GM19467 (cell line): ENCODE results near the gene MRS2.

Experiments
- ATAC-seq: cut with Tn5 transposase; IDR thresholded peaks from one replicate; pipeline ENCODE4 v1.9.1; 2021; ENCODE audit warnings: mild to moderate bottlenecking, moderate library complexity; ENCODE audit not compliant: unreplicated experiment

The MRS2 gene

DNA sequence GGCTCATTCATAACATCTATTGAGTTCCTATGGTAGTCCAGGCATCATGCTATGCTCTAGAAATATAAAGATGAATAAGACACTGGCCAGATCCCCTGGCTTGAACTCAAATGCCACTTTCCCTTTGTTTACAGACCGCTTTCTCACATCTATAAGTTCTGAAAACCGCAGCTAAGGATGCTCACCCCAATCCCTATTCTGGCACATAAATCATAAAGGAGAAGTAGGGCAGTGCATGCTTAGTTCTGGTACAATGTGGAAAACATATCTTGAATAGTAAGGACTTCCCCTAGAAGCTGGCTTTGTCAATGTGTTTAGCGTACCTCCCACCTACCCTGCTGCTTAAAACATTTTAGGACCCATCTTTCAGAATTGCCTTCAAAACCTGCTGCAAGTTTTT is 26.4 kb downstream of the MRS2 start:
- no peak for ATAC-seq

- ATAC-seq, result no peak
These were observed 27.4 kb downstream of the MRS2 start for GRCh38 chr6:24430086-24430485.

- no peak for ATAC-seq
These were observed 28.3 kb downstream of the MRS2 start for GRCh38 chr6:24431045-24431451.

GRCh38 chr6:24432611-24433010 is 29.9 kb downstream of the MRS2 start:
- ATAC-seq, result no peak

DNA sequence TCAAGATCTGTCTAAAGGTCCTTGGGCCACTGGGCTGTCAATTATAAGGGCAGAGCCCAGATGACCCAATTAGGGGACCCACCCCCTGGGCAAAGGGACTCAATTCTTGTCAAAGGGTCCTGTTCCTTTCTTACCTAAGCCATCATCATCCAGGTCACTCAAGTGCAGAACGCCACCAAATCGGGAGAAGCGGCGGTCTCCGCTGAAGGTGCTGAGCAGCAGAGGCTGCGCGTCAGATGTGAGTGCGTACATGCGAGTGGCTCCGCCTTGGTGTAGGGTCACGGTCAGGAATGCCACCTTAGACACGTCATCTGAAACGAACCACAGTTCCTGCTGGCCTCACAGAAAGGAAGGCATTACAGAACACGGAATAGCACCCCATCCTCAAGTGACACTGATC is 34.2 kb downstream of the MRS2 start:
- no peak for ATAC-seq

DNA sequence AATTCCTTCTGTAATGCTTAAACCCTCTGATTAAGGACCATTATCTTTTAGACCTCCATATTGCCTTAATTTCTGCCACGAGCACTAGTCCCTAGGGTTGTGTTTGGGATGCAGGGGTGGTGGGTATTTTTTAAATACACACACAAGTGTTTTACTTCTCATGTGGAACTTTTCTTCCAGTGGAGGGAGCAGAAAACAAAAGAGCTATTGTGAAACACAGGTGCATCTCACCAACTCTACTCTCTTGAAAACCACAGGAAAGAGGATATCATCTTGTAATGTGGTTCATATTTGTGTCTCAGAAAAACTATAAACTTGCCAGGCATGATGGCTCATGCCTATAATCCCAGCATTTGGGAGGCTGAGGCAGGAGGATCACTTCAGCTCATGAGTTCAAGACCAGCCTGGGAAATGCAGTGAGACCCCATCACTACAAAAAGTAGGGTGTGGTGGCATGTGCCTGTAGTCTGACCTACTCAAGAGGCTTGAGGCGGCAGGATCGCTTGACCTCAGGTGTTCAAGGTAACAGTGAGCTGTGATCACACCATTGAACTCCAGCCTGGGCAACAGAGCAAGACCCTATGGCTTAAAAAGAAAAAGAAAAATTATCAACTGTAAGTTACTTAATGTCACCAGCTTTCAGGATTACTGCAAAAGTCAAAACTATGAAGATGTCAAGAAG is 37.3 kb downstream of the MRS2 start:
- ATAC-seq, result no peak

DNA sequence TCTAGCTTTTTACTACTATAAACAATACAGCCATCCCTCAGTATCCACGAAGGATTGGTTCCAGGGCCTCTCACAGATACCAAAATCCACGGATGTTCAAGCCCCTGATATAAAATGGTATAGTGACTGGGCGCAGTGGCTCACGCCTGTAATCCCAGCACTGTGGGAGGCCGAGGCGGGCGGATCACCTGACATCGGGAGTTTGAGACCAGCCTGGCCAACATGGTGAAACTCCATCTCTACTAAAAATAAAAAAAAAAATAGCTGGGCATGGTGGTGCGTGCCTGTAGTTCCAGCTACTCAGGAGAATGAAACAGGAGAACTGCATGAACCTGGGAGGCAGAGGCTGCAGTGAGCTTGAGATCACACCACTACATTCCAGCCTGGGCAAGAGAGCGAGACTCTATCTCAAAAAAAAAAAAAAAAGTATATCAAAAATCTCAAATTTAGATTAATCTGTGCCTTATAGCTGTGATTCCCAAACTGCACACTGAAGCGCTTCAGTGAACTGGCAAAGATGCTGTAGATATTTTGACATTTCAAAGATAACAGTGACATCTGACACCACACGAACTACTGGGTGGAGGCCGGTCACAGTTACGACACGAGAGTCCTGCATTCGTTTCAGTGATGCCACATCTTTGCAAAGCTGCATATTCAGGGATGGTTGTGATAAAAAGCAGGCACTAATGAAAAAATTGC is 38.3 kb downstream of the MRS2 start:
- ATAC-seq, result no peak

DNA sequence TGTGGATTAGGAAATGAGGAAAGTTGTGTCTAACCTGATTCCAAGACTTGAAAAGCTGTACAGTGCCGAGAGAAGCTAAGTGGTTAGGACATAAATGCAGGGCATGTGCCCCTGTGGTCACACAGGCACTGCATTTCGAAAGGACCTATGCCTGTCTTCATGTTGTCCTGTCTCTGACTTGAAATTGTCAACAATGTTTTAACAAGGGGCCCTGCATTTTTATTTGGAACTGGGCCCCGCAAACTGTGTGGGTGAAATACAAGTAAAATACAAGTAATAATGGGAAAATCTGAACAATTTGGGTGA is 38.8 kb downstream of the MRS2 start:
- no peak for ATAC-seq

DNA sequence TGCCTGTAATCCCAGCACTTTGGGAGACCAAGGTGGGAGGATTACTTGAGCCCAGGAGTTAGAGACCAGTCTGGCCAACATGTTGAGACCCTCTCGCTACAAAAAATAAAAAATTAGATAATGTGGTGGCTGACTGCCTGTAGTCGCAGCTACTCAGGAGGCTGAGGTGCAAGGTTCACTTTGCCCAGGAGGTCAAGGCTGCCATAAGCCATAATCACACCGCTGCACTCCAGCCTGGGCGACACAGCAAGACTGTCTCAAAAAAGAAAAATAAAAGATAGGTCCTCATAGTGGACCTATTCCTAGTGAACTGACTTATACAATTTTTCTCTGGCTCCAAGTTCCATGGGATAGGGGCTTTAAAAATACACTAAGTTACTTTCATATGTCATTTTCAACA is 41.9 kb downstream of the MRS2 start:
- ATAC-seq, result no peak

DNA sequence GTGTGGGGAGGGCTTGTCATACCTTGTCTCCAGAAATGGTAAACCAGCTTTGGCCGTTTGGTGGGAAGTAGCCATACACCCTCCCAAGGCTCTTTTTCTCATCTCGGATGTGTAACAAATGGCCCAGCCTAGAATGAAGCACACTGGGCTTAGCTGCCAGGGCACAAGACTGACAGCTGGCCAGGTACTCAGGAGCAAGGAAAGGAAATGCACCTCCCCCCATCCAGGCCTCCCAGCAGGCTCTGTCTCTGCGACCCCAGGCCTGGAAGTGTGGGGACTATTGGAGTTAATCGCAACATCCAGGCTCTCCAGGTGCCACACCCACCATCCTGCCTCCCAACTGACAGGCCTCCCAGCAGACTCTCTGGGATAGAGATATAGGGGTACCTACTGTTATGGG is 43.0 kb downstream of the MRS2 start:
- ATAC-seq, result no peak

GRCh38 chr6:24446670-24447069 is 43.9 kb downstream of the MRS2 start:
- no peak for ATAC-seq

DNA sequence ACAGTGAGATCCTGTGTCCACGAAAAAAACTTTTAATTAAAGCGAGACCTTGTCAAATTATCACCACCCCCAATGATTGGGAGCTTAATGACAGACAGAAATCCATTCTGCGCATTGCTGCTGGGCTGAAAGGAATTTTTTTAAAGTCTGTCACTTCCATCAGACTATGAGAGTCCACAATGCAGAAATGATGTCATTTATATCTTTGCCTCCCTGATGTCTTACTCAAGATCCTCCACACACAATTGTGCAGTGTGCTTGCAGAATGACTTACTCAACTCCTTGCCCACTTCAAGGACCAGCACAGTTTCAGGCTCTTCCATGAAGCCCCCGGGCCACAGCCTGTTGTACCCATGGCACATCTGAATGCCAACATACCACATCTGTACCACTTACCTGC is 45.7 kb downstream of the MRS2 start:
- ATAC-seq, result no peak

- no peak for ATAC-seq
These were observed 46.2 kb downstream of the MRS2 start for GRCh38 chr6:24448828-24449525.

GRCh38 chr6:24451581-24452388 is 49.0 kb downstream of the MRS2 start:
- no peak for ATAC-seq

DNA sequence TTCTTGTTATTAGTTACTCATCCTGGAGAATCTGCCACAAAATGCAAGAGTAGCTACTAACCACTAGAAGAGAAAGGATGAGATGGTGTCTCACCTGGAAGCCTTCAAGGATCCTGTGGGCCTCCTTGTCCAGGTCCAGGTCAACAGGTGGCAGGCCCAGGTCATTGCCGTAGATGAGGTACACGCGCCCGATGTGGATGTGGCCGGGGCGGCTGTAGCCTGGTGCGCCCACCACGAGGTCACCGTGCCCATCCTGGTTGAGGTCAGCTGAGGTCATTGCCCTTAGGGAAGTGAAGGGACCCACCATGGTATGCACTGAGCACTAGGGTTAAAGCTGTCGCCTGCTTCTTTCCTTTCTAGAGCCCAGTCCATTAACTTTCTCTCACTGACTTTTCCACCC is 51.2 kb downstream of the MRS2 start:
- ATAC-seq, result no peak

GRCh38 chr6:24454452-24454851 is 51.7 kb downstream of the MRS2 start:
- no peak for ATAC-seq

- no peak for ATAC-seq
These were observed 52.3 kb downstream of the MRS2 start for GRCh38 chr6:24455061-24455460.

- ATAC-seq, result no peak
These were observed 55.4 kb downstream of the MRS2 start for GRCh38 chr6:24458134-24458533.

DNA sequence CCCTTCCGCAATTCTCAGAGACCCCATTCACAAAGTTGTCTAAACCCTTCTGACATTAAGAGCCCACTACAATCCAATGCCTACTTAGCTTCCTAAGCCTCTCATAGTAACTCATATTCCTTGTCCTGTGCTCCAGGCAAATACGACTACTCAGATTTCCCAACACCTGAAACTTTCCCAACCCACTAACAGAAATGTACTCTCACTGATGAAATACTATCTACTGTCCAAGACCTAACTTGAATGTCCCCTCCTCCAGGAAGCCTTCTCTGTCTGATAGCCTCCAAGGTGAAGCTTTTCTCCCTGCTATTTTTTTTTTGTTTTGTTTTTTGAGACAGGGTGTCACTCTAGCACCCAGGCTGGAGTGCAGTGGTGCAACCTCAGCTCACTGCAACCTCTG is 56.2 kb downstream of the MRS2 start:
- no peak for ATAC-seq

DNA sequence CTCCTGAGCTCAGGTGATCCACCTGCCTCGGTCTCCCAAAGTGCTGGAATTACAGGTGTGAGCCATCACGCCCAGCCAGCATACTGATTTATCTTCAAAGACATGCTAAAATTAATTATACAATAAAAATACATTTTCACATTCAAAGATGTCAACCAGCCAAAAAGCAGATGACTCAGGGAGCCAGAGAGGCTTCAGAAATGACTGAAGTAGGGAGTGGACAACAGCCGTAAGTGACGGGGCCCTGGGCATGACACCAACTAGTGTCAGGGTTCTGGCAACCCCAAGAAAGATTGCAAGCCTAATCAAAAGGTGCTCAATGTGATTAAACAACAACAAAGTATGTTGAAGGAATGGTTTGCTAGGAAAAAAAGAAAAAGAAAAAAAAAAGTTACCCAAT is 58.2 kb downstream of the MRS2 start:
- ATAC-seq, result no peak

DNA sequence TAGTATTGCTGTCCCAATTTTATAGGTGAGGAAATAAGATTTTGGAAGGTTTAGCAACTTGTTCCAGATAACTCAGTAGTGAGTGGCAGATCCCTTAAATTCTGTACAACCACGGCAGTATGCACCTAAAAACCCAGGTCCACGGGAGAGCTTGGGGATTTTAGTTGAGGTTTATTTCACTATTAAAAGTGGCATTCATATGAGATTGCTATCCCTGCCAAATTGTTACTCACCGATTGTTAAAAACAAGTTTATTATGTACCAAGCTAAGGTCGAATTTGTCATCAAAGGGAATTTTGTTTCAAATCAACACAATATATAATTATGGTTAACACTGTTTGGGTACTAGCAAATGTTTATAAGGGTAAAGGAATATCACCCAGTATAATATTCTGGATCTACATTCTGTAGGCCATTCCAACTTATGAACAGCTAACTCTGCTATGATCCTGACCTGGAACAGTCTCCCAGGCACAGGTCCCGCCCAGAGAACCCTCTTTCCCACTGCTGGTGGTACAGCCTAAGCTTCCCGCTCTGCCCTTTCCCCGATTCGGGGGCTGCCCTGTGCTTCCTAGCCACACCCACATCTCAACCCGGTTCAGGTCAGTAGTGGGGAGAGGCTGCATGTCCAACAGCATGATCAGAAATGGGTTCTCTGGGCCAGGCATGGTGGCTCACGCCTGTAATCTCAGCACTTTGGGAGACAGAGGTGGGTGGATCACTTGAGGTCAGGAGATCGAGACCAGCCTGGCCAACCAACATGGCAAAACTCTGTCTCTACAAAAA is 61.7 kb downstream of the MRS2 start:
- ATAC-seq, result no peak
